GM19395 (cell line): ENCODE measurements around the gene TESK1.
A peak's percentile ranks its signal among the peaks of the same experiment; 100 is the strongest.
"Not testable (repeated sequence)": the region's sequence is repeated elsewhere in the genome, so short reads cannot be mapped to it uniquely, and the experiment has no call there.

Source experiments
- ATAC-seq: cut with Tn5 transposase; IDR thresholded peaks from one replicate; pipeline ENCODE4 v1.9.1; 2021; ENCODE audit warnings: mild to moderate bottlenecking, moderate library complexity; ENCODE audit not compliant: unreplicated experiment

Gene TESK1

DNA sequence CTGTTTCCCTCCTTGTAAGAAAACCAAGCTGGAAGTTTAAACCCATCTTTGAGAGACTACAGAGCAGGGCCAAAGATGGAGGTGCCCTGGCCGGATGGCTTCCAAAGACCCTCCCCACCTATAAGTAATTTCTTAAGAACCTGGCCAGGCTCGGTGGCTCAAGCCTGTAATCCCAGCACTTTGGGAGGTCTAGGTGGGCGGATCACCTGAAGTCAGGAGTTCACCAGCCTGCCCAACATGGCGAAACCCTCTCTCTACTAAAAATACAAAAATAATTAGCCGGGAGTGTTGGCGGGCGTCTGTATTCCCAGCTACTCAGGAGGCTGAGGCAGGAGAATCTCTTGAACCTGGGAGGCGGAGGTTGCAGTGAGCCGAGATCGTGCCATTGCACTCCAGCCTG is 40.7 kb downstream of the TESK1 start:
- ATAC-seq = not testable (repeated sequence)

- no peak for ATAC-seq
Observed at GRCh38 chr9:35646153-35646532, 41.1 kb downstream of the TESK1 start.

GRCh38 chr9:35646533-35647265 is 41.6 kb downstream of the TESK1 start:
- peak; percentile 81 for ATAC-seq

GRCh38 chr9:35649431-35650340 is 44.6 kb downstream of the TESK1 start:
- no peak for ATAC-seq

DNA sequence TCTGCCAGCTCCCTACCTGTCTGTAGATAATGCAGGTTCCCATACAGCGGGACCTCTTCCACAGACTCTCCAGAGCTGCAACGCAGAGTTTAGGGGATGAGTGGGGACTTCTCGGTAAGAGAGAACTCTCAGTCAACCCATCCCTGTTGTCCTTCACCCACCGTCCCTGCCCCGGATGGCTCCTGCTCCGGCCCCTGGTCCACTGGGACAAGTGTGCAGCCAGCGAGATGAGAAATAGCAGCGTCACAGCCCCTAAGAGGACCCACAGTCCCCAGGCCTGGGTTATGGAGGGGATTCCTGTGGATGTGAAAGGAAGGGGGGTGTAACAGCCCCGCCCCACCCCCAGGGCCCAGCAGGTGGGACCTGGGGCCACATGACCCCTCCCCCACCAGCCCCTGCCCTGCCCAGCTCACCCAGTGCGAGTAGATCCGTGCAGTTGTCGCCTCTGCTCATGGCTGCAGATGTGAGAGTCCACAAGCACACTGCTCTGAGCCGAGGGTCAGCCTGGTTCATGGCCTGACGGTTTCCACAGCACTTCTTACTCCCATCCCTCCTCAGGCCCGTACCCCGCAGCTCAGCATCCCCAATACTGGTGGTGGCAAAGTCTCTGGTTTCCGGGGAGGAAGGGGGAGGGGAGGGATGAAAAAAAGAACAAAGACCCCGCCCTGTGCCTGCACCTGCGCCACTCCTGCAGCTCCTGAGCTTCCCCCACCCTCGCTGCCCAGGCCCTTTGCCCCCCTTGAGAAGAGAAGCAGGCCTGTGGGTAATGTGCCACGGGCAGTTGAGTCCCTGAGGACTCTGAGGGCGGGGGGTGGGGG is 45.5 kb downstream of the TESK1 start, which contains the start of gene SIT1:
SIT1 (minus strand) TSS at position 591 of the 818 bp plus-strand sequence; CDS start at position 513, 78 bp downstream.
- ATAC-seq = no peak

DNA sequence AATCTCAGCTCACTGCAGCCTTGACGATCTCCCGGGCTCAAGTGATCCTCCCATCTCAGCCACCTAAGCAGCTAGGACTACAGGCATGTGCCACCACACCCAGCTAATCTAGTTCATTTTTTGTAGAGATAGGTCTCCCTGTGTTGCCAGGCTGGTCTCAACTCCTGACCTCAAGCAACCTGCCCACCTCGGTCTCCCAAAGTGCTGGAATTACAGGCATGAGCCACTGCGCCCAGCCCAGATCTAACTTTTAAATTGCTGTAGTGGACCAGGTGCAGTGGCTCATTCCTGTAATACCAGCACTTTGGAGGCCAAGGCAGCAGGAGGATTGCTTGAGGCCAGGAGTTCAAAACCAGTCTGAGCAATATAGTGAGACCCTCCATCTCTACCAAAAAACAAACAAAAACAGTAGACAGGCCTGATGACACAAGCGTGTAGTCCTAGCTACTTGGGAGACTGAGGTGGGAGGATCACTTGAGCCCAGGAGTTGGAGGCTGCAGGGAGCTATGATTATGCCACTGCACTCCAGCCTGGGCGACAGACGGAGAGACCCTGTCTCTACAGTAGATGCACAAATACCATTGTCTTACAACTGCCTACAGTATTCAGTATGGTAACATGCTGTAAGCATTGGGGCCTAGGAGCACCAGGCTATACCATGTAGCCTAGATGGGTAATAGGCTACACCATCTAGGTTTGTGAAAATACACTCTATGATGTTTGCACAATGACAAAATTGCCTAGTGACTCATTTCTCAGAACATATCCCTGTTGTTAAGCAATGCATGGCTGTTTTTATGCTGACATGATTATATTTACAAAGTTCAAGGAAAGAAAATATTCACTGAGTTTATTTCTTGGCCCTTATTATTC is 47.1 kb downstream of the TESK1 start:
- no peak for ATAC-seq

GRCh38 chr9:35652829-35653209 is 47.8 kb downstream of the TESK1 start:
- no peak for ATAC-seq

- ATAC-seq = no peak
Observed at GRCh38 chr9:35653611-35654010, 48.5 kb downstream of the TESK1 start.

DNA sequence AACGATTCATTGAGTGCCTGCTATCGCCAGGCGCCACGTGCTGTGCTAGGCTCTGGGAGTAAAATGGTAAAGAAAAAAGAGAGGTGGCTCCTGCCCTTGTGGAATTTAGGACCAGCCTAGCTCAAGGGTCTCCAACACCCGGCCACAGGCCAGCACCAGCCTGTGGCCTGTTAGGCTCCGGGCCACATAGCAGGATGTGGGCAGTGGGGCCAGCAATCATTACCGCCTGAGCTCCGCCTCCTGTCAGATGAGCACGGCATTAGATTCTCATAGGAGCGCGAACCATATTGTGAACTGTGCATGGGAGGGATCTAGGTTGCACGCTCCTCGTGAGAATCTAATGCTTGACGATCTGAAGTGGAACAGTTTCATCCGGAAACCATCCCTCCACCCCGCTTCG is 51.3 kb downstream of the TESK1 start:
- ATAC-seq = no peak

DNA sequence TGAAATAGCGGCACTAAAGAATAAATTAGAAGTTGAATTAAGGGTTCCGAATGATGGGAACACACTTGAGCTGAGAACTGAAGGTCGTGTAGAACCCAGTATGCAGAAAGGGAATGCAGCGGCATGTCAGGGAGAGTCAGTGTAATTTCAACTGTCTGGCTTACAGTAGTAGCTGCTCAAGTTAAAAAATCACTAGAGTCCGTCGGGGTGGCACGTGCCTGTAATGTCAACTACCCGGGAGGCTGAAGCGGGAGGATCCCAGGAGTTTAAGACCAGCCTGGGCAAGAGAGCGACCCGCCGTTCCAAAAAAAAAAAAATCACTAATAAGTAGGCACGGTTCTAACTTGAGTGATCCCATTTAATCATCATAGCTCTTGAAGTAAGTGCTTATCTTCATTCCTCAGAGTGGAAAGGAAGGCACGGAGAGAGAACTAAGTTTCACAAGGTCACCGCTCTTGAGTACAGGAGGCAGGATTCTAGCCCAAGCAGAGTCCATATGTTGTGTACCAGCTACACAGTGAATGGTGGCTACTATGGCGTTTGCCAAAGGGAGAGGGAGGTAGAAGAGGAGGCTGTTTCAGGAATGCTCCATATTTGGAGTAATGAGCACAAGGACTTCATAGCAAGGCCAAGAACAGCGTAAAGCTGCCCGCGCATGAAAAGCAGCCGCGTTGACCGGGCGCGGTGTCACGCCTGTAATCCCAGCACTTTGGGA is 51.9 kb downstream of the TESK1 start:
- ATAC-seq = no peak

DNA sequence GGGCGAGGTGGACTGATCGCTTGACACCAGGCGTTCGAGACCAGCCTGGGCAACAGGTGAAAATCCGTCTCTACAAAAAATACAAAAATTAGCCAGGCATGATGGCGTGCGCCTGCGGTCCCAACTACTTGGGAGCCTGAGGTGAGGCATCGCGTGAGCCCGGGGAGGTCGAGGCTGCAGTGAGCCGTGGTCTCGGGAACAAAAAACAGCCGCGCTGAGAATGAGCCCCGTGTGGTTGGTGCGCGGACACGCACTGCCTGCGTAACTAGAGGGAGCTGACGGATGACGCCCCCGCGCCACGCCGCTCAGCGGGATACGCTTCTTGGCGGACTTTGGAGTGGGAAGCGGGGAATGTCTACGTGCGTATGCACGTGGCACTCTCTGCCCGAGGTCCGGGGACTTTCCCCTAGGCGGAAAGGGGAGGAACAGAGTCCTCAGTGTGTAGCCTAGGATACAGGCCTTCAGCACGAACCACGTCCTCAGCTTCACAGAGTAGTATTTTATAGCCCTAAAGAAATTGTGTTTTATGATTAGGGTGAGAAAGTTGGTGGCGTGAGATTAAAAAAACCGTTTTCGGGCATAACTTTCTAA is 52.6 kb downstream of the TESK1 start, which contains the start of gene RMRP:
RMRP (minus strand) TSS at position 474 of the 591 bp plus-strand sequence.
- ATAC-seq = peak; percentile 87

DNA sequence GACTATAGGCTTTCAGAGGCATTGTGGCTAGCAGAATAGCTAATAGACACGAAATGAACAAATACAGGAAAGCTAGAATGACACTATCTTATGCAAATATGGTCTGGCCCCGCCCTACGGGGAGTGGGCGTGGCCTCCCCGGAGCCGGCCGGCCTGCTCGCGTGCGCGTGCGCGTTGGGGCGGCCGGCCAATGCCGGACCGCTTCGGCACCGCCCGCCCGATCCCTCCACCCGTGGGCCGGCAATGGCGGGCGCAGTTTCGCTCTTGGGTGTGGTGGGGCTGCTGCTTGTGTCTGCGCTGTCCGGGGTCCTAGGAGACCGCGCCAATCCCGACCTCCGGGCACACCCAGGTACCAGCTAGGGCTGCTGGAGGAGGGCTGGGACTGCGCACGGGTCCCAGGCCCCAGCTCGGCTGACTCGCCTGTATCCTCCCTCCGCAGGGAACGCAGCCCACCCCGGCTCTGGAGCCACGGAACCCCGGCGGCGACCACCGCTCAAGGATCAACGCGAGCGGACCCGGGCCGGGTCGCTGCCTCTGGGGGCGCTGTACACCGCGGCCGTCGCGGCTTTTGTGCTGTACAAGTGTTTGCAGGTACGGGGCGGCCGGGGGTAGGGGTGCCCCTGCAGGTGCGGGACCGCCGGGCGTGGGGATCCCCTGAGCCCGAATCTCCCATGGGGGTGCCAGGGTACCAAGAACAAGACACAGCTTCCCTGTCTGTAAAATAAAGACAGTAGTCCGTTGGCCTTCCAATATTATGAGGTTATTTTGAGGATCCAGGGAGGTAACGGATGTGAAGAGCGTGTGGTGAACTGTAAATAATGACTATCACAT is 53.3 kb downstream of the TESK1 start, which contains the start of gene CCDC107:
CCDC107 (plus strand) TSS at position 156 of the 831 bp plus-strand sequence; CDS start at position 244, 88 bp downstream.
- peak; percentile 56 for ATAC-seq

GRCh38 chr9:35658968-35659220 is 53.8 kb downstream of the TESK1 start:
- no peak for ATAC-seq

- ATAC-seq = no peak
Observed at GRCh38 chr9:35659340-35659739, 54.3 kb downstream of the TESK1 start.
